ENCODE results near the gene PTPN13.

GRCh38 chr4:86762649-86763048 is 168.5 kb downstream of the PTPN13 start:
- TF ChIP-seq, protein P1, sequence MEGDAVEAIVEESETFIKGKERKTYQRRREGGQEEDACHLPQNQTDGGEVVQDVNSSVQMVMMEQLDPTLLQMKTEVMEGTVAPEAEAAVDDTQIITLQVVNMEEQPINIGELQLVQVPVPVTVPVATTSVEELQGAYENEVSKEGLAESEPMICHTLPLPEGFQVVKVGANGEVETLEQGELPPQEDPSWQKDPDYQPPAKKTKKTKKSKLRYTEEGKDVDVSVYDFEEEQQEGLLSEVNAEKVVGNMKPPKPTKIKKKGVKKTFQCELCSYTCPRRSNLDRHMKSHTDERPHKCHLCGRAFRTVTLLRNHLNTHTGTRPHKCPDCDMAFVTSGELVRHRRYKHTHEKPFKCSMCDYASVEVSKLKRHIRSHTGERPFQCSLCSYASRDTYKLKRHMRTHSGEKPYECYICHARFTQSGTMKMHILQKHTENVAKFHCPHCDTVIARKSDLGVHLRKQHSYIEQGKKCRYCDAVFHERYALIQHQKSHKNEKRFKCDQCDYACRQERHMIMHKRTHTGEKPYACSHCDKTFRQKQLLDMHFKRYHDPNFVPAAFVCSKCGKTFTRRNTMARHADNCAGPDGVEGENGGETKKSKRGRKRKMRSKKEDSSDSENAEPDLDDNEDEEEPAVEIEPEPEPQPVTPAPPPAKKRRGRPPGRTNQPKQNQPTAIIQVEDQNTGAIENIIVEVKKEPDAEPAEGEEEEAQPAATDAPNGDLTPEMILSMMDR (IDR thresholded peaks at IDR 0.05), result no peak
- TF ChIP-seq POLR2AphosphoS5 (IDR thresholded peaks at IDR 0.05) (no peak), POLR2A (IDR thresholded peaks at IDR 0.05) (no peak)
